Left lung (tissue), 10 donors: ENCODE data around the gene PRCD. TPM values are rescaled to one million over a fixed set of nuclear protein-coding genes. Genes with fewer than 3 reads are reported as not detected.

ENCODE experiments used
- ATAC-seq: fragments of 200-7000 bp; cut with Tn5 transposase; one replicate; pipeline ENCODE4 v1.9.1; 2020; ENCODE audit warnings: moderate library complexity
- DNase-seq, 4 donors: peaks; one replicate each; pipeline ENCODE4 v3.0.0-alpha.2; 2013 to 2020
- H3K27ac ChIP-seq, 2 donors: fragments of 200-600 bp; sonication (generic) in 1 of 2; one replicate each; pipeline versions ENCODE4 v1.5.0 to v1.8.0; 2020 to 2021
- H3K27me3 ChIP-seq, 2 donors: fragments of 200-600 bp; sonication (generic) in 1 of 2; one replicate each; pipeline versions ENCODE4 v1.5.0 to v1.8.0; 2020 to 2021
- H3K36me3 ChIP-seq, 2 donors: fragments of 200-600 bp; sonication (generic) in 1 of 2; one replicate each; pipeline versions ENCODE4 v1.5.0 to v1.8.0; 2020 to 2021
- H3K4me1 ChIP-seq, 2 donors: fragments of 200-600 bp; one replicate each; pipeline ENCODE4 v1.8.0; 2021
- H3K4me3 ChIP-seq, 2 donors: fragments of 200-600 bp; sonication (generic) in 1 of 2; one replicate each; pipeline versions ENCODE4 v1.5.0 to v1.8.0; 2020 to 2021; ENCODE audit warnings: mild to moderate bottlenecking in 1 of 2
- H3K9me3 ChIP-seq, 2 donors: fragments of 200-600 bp; sonication (generic) in 1 of 2; one replicate each; pipeline versions ENCODE4 v1.5.0 to v1.8.0; 2020 to 2021
- intact Hi-C, 2 donors: fragments of 100-400 bp; cut with DNase I; formaldehyde crosslinking; loops; one replicate each; pipeline versions ENCODE4 v1.11.2 to v1.14.2; 2022
- polyA plus RNA-seq, 6 donors: library from polyadenylated mRNA; unstranded; fragments of 120-200 nt; gene quantifications; one replicate each; pipeline ENCODE4 v1.2.1, GENCODE V29; 2013; ENCODE audit not compliant: insufficient read length in 6 of 6
- total RNA-seq, 2 donors: library from RNA; stranded (reverse); fragmentation: NEBNext Ultra II Directional; extraction: Animal tissue kit (Norgen Biotek cat#: 25700); gene quantifications; one replicate each; pipeline ENCODE4 v1.2.1, GENCODE V29; 2021
- TF ChIP-seq, protein P1 (sequence below), 2 donors: fragments of 200-600 bp; sonication (generic) in 1 of 2; IDR thresholded peaks; one replicate each; pipeline versions ENCODE4 v1.5.0 to v1.8.0; 2021; ENCODE audit warnings: antibody characterized with exemption in 2 of 2
- donor health status: DM: no; HTN: yes; CAD: no.
- donor health status: DM: no; HTN: no; CAD: no.

Gene PRCD
- total and polyA plus RNA-seq, 8 donors = 1.3 to 11.4 (median 8.9) TPM

DNA sequence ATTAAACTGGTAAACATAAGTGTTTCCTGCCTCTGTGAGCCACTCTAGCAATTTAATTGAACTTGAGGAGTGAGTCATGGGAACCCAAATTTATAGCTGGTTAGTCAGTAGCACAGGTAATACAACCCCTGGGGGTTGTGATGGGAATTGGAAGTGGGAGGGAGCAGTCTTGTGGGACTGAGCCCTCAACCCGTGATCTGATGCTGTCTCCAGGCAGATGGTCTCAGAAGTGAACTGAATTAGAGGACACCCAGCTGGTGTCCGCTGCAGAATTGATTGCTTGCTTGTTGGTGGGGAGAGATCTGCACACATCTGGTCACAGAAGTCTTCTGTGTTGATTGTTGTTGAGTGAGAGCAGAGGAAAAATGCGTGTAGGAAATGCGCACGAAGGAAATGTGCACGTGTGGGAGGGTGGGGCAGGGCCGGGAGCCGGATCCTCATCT lies 53.6 kb downstream of the PRCD start:
- Histone ChIP-seq H3K4me3 (no peak overlapping the region), H3K27me3 (no peaks in the 10 kb centered on the region), H3K4me1 (peaks cover 0 to 14% of the 10 kb centered on the region in 2 donors), H3K27ac (no peak overlapping the region), H3K36me3 (no peaks in the 10 kb centered on the region), H3K9me3 (no peaks in the 10 kb centered on the region)
- ATAC-seq (no peak), DNase-seq (no peak)
- intact Hi-C loops = no loop called here
- TF ChIP-seq, protein P1, sequence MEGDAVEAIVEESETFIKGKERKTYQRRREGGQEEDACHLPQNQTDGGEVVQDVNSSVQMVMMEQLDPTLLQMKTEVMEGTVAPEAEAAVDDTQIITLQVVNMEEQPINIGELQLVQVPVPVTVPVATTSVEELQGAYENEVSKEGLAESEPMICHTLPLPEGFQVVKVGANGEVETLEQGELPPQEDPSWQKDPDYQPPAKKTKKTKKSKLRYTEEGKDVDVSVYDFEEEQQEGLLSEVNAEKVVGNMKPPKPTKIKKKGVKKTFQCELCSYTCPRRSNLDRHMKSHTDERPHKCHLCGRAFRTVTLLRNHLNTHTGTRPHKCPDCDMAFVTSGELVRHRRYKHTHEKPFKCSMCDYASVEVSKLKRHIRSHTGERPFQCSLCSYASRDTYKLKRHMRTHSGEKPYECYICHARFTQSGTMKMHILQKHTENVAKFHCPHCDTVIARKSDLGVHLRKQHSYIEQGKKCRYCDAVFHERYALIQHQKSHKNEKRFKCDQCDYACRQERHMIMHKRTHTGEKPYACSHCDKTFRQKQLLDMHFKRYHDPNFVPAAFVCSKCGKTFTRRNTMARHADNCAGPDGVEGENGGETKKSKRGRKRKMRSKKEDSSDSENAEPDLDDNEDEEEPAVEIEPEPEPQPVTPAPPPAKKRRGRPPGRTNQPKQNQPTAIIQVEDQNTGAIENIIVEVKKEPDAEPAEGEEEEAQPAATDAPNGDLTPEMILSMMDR (IDR thresholded peaks at IDR 0.05) = no peak

DNA sequence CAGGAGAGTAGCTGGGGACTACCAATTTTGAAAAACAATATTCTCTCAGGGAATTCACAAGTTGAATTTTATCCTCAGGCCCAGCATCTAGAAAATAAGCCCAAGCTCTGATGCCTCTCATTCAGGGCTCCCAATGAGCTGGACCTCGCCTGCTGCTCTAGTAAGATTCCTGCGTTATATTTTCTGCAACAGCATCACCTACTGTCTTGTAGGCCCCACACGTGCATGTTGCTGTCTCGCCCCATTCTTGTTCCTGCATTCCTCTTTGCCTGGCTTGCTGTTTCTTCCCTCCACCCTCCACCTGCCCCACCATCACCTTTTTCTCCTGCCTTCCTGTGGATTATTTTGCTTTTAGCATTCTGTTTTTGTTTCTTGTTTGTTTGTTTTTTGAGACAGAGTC lies 54.1 kb downstream of the PRCD start:
- Histone ChIP-seq H3K36me3 (no peaks in the 10 kb centered on the region), H3K4me1 (peaks cover 0 to 20% of the 10 kb centered on the region in 2 donors), H3K27me3 (no peaks in the 10 kb centered on the region), H3K9me3 (no peaks in the 10 kb centered on the region), H3K4me3 (no peak overlapping the region), H3K27ac (no peak overlapping the region)
- no peak for ATAC-seq
- DNase-seq = no peak
- TF ChIP-seq, protein P1 (IDR thresholded peaks at IDR 0.05) = no peak
- intact Hi-C loops = no loop called here

DNA sequence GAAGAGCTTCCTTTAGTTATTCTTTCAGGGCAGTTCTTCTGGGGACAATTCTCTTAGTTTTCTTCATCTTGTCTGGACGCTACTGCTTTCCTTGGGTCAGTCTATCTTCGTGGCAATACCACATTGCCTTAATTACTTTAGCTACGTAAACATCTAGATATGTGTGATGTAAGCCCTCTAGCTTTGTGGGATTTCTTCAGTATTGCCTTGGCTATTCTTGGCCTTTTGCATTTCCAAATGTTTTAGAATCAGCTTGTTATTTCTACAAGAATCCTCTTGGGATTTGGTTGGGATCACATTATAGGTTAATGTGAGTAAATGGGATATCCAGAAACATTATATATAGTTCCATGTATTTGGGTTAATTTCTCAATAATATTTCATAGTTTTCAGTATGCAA lies 54.8 kb downstream of the PRCD start:
- intact Hi-C loops = no loop called here
- no peaks in the 10 kb centered on the region for H3K36me3 ChIP-seq
- no peaks in the 10 kb centered on the region for H3K27me3 ChIP-seq
- no peak overlapping the region for H3K4me3 ChIP-seq
- TF ChIP-seq, protein P1 (IDR thresholded peaks at IDR 0.05) = no peak
- DNase-seq (no peak), ATAC-seq (no peak)
- peaks cover 0 to 27% of the 10 kb centered on the region in 2 donors for H3K4me1 ChIP-seq
- no peaks in the 10 kb centered on the region for H3K9me3 ChIP-seq
- no peak overlapping the region for H3K27ac ChIP-seq

Other genes starting within 250 kb of the PRCD start
- gene QRICH2, start 231.8 kb upstream of the PRCD start, total RNA-seq = 1 to 10 TPM; 2.8 to 3.3 TPM
- gene QRICH2, start 231.8 kb upstream of the PRCD start, polyA plus RNA-seq = 10 to 100 TPM in 1 of 6 donors, 1 to 10 TPM in 5; 6.2 to 10.6 (median 8.0) TPM
- 10 to 100 TPM; 51.2 to 52.8 TPM for gene PRPSAP1, start 186.1 kb upstream of the PRCD start, total RNA-seq
- 10 to 100 TPM; 79.2 to 95.4 (median 85.4) TPM for gene PRPSAP1, start 186.1 kb upstream of the PRCD start, polyA plus RNA-seq
- 10 to 100 TPM in 1 of 2 donors, 1 to 10 TPM in 1; 6.3 to 35.1 TPM for gene SPHK1, start 155.4 kb upstream of the PRCD start, total RNA-seq
- 1 to 10 TPM; 4.4 to 8.2 (median 4.8) TPM for gene SPHK1, start 155.4 kb upstream of the PRCD start, polyA plus RNA-seq
- 10 to 100 TPM; 20.1 to 23.2 TPM for gene UBE2O, start 86.9 kb upstream of the PRCD start, total RNA-seq
- 10 to 100 TPM; 23.8 to 34.8 (median 27.8) TPM for gene UBE2O, start 86.9 kb upstream of the PRCD start, polyA plus RNA-seq
- not detected for gene AANAT, start 72.4 kb upstream of the PRCD start, total RNA-seq
- under 1 TPM in 5 of 6 donors, not detected in 1; 0.10 to 0.23 (median 0.18) TPM for gene AANAT, start 72.4 kb upstream of the PRCD start, polyA plus RNA-seq
- gene RHBDF2, start 38.6 kb upstream of the PRCD start, total RNA-seq = 10 to 100 TPM; 24.9 to 61.7 TPM
- gene RHBDF2, start 38.6 kb upstream of the PRCD start, polyA plus RNA-seq = 10 to 100 TPM in 3 of 6 donors, 1 to 10 TPM in 3; 7.5 to 11.2 (median 9.6) TPM
- 10 to 100 TPM; 10.2 to 13.7 TPM for gene CYGB, start 2.3 kb upstream of the PRCD start, total RNA-seq
- gene CYGB, start 2.3 kb upstream of the PRCD start, polyA plus RNA-seq = 10 to 100 TPM; 17.5 to 37.1 (median 28.4) TPM
- gene ST6GALNAC2, start 45.8 kb downstream of the PRCD start, total RNA-seq = 10 to 100 TPM; 17.5 to 30.2 TPM
- gene ST6GALNAC2, start 45.8 kb downstream of the PRCD start, polyA plus RNA-seq = 1 to 10 TPM; 2.1 to 5.1 (median 4.3) TPM
- 10 to 100 TPM; 21.0 to 46.0 TPM for gene ST6GALNAC1, start 103.7 kb downstream of the PRCD start, total RNA-seq
- gene ST6GALNAC1, start 103.7 kb downstream of the PRCD start, polyA plus RNA-seq = 1 to 10 TPM; 2.1 to 4.9 (median 2.6) TPM
- gene MXRA7, start 170.9 kb downstream of the PRCD start, total RNA-seq = 100 to 1,000 TPM in 1 of 2 donors, 10 to 100 TPM in 1; 83.2 to 211 TPM
- 100 to 1,000 TPM in 1 of 6 donors, 10 to 100 TPM in 5; 71.5 to 110 (median 88.2) TPM for gene MXRA7, start 170.9 kb downstream of the PRCD start, polyA plus RNA-seq
- gene JMJD6, start 186.6 kb downstream of the PRCD start, total RNA-seq = 10 to 100 TPM; 23.5 to 35.9 TPM
- gene JMJD6, start 186.6 kb downstream of the PRCD start, polyA plus RNA-seq = 10 to 100 TPM; 21.9 to 31.9 (median 26.1) TPM
- gene METTL23, start 186.8 kb downstream of the PRCD start, total RNA-seq = 10 to 100 TPM; 30.6 to 33.5 TPM
- gene METTL23, start 186.8 kb downstream of the PRCD start, polyA plus RNA-seq = 10 to 100 TPM; 34.7 to 40.2 (median 37.1) TPM
- gene SRSF2, start 197.3 kb downstream of the PRCD start, total RNA-seq = 100 to 1,000 TPM; 114 to 174 TPM
- 100 to 1,000 TPM; 324 to 393 (median 362) TPM for gene SRSF2, start 197.3 kb downstream of the PRCD start, polyA plus RNA-seq
- gene MFSD11, start 198.1 kb downstream of the PRCD start, total RNA-seq = 10 to 100 TPM; 23.6 to 38.2 TPM
- gene MFSD11, start 198.1 kb downstream of the PRCD start, polyA plus RNA-seq = 10 to 100 TPM; 30.4 to 38.4 (median 35.3) TPM